GM10266 (cell line): Measurements from ENCODE around the gene CCNJL.

ENCODE experiments used
- DNase-seq: peaks from one replicate; pipeline ENCODE4 v3.0.0; 2012; ENCODE audit errors: extremely low spot score
- CTCF ChIP-seq: IDR thresholded peaks from 2 replicates; pipeline ENCODE4 v1.5.1; 2012; ENCODE audit warnings: mild to moderate bottlenecking, low read depth; ENCODE audit not compliant: control insufficient read depth, insufficient read depth; ENCODE audit errors: missing control alignments

CCNJL gene

GRCh38 chr5:160305319-160305718, 7.0 kb downstream of the CCNJL start:
- no peak for TF ChIP-seq CTCF
- no peak for DNase-seq

- TF ChIP-seq CTCF: no peak
- DNase-seq: no peak
Observed at GRCh38 chr5:160303690-160304089, 8.7 kb downstream of the CCNJL start.

DNA sequence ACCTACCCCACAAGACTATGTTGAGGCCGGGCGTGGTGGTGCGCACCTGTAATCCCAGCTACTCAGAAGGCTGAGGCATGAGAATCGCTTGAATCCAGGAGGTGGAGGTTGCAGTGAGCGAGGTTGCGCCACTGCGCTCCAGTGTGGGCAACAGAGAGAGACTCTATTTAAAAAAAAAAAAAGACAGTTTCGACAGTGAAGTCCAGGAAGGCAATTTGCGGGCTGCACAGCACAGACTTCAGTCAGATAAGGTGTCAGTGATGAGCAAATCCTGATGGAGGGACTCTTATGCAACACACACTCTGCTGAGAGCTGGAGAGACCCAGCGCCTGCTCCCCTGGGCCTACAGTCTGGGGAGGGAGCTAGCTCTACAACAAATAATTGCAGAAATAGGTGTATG, 14.2 kb downstream of the CCNJL start:
- DNase-seq: no peak
- TF ChIP-seq CTCF: no peak

DNA sequence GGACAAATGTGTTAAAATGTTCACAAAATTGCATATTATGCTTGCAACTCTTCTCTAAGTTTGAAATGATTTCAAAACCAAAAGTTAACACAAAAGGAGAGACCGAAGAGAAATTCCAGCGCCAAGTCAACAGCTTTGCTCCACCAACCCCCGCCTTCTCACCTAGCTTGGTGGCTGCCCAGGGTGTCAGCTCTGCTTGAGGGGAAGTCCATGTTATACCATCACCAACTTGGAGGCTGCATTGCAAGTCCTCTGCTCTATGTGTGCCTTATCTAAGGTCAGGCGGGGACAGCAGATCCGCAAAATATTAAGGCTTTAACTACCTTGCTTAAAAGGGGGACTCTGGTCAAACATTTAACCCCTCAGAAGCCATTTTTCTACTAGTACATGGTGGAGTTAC, 14.6 kb downstream of the CCNJL start:
- no peak for TF ChIP-seq CTCF
- DNase-seq: no peak

DNA sequence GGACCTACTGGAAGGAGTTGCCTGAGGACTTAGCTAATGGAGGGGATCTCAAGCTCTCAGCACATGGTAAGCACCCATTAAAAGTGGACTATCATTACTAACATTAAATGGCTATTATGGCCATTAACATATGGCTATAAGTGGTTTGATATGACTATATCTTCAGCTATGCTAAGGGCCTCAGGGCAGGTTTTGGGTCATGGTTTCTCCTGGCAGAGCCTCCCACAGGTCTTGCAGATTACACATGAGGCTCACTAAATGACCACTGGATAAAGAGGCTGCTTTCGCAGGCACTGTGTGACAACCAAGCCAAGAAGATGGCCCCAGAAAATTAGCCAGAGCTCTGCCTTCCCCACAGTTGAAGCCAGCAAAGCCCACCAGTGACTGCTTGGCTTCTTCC, 15.4 kb downstream of the CCNJL start:
- TF ChIP-seq CTCF: no peak
- no peak for DNase-seq

DNA sequence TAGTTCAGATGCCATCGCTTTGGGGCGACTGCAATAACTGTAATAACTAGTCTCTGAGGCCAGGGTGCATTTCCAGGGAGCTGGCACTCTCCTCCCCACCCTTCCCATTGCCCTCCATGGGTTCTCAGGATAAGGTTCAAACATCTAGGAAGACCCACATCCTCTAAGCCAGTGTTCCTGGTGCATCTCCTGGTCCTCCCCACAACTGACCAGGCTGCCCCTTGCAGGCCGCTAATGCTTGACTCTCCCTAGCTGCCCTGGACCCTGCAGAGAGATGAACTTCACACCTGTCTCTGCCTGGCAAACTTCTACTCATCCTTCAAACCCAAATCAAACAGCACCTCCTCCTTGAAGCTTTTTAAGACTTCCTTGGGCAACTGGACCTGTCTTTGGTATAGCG, 15.9 kb downstream of the CCNJL start:
- no peak for TF ChIP-seq CTCF
- DNase-seq: no peak

DNA sequence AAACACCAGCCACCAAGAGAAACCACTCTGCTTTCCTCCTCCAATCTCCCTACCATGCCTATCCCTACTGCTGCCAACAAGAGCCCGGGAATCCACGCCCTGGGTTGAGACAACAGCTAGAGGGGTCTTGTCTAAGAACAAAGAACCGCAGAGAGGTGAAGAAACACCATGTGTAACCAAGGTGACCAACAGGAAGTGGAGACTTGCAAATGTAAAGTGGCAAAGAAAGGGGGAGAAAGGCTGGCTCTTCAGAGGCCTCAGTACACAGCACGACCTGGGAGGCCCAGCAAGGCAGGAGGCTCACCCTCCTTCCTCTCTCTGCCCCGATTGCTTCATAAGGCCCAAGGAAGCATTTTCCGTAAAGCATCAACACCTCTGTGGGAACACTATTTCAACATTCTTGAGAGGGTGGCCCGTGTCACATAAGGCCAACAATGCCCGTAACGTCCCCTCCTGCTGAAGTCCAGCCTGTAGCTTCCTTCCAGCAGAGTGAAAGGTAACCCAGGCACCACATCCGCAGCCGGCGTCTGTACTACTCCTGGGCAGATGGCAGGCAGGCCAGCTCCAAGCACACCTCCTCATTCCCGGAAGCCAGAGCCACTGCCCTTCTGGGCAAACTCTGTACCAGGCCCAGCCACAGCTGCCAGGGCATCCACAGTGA, 18.3 kb downstream of the CCNJL start:
- DNase-seq: no peak
- no peak for TF ChIP-seq CTCF
